Measurements from ENCODE around the gene PBX4. TPM values are rescaled to one million over a fixed set of nuclear protein-coding genes. Genes with fewer than 3 reads are reported as not detected.

The PBX4 gene
- total and polyA plus RNA-seq, 7 donors: 0.49 to 6.1 (median 1.9) TPM; not detected in 3

DNA sequence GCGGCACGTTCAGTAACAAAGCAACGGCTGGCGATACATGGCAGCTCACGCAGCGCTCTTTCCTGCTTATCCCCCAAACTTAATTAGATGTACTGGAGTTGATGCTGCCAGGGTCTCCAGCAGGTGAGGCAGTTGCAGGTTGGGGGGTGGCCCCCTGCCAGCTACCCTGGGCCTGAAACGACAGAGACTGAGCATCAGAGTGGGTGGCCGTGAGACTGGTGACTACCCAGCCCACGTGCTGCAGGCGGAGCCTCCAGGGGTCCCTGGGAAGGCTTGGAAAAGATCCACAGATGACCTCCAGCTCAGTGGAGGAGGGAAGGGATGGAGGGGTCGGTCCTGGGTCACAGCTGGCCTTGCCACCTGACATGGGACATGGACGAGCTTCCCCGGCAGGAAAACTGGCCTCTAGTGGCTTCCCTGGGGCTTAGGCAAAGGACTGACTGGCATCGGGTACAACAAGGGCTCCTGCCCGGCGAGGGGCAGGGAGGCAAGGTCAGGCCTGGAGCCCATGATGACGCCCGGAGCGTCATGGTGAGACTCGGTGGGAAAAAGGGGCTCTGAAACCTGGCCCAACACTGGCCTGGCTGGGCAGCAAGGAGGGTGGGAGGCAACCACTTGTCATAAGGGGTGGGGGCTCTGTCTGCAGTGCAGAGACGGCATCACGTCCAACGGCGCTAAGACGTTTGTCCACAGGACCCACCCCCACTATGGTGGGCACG is 56.4 kb downstream of the PBX4 start:
- no peak overlapping the region for H3K27ac ChIP-seq

DNA sequence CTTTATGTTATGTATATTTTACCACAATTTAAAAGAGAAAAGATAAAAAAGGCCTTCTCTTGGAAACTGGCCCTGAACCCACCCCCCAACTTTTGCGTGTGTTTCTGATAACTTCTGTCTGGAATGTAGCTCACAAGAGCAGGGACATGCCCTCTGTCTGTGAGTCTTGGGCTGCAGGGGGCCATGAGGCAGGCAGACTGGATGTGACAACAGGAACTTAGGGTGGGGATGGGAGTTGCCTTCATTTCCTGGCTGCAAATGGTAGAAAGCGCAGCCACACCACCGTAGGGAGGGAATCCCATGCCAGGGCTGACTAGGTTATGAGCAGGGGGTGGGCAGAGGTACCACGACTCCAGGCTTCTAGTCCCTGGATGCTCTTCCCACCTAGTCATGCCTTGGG is 58.6 kb downstream of the PBX4 start:
- 65 to 90% methylated on average over 4 of the region's 4 CpGs for WGBS, 2 donors

More for the DNA sequence above, 56.4 kb downstream of the PBX4 start:
- Histone ChIP-seq H3K4me1 (no peaks in the 10 kb centered on the region), H3K4me3 (no peak overlapping the region), H3K27me3 (no peaks in the 10 kb centered on the region), H3K36me3 (no peaks in the 10 kb centered on the region), H3K9me3 (no peaks in the 10 kb centered on the region)
- TF ChIP-seq POLR2A (IDR thresholded peaks at IDR 0.05) (no peak), EP300 (IDR thresholded peaks at IDR 0.05) (no peak), POLR2AphosphoS5 (IDR thresholded peaks at IDR 0.05) (no peak)
- TF ChIP-seq, protein P1, sequence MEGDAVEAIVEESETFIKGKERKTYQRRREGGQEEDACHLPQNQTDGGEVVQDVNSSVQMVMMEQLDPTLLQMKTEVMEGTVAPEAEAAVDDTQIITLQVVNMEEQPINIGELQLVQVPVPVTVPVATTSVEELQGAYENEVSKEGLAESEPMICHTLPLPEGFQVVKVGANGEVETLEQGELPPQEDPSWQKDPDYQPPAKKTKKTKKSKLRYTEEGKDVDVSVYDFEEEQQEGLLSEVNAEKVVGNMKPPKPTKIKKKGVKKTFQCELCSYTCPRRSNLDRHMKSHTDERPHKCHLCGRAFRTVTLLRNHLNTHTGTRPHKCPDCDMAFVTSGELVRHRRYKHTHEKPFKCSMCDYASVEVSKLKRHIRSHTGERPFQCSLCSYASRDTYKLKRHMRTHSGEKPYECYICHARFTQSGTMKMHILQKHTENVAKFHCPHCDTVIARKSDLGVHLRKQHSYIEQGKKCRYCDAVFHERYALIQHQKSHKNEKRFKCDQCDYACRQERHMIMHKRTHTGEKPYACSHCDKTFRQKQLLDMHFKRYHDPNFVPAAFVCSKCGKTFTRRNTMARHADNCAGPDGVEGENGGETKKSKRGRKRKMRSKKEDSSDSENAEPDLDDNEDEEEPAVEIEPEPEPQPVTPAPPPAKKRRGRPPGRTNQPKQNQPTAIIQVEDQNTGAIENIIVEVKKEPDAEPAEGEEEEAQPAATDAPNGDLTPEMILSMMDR (IDR thresholded peaks at IDR 0.05): no peak
- intact Hi-C loops (cut with DNase I): no loop called here
- WGBS, 2 donors: 89 to 93% methylated on average over 26 of the region's 26 CpGs
- DNase-seq: no peak

DNA sequence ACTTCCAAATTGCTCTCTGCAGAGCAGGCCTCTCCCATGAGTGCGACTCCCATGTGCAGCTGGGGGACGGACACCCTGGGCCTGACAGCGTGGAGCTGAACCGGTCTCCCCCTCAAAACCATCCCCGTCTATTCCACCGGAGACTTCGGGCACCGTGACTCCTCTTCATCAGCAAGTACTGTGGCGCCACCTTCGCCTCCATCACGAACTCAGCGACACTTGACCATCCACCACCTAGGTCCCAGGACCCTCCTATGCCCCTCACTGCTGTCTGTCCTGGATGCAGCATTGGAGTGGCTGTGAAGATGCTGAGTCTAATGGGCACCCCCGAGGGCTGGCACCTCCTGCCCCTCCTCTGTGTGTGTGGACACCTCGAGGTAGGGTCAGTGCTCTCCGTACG is 59.9 kb downstream of the PBX4 start:
- Histone ChIP-seq H3K27me3 (no peaks in the 10 kb centered on the region), H3K4me1 (no peaks in the 10 kb centered on the region), H3K36me3 (no peaks in the 10 kb centered on the region), H3K9me3 (no peaks in the 10 kb centered on the region), H3K4me3 (no peak overlapping the region), H3K27ac (no peak overlapping the region)
- TF ChIP-seq POLR2AphosphoS5 (IDR thresholded peaks at IDR 0.05): no peak
- TF ChIP-seq EP300 (IDR thresholded peaks at IDR 0.05): no peak
- TF ChIP-seq, protein P1 (IDR thresholded peaks at IDR 0.05): no peak
- no peak for TF ChIP-seq POLR2A (IDR thresholded peaks at IDR 0.05)
- intact Hi-C loops (cut with DNase I): no loop called here
- 95% methylated on average over 16 of the region's 16 CpGs for WGBS, 2 donors
- DNase-seq: no peak

More for the DNA sequence above, 58.6 kb downstream of the PBX4 start:
- no peak for TF ChIP-seq POLR2AphosphoS5 (IDR thresholded peaks at IDR 0.05)
- TF ChIP-seq POLR2A (IDR thresholded peaks at IDR 0.05): no peak
- no peak for TF ChIP-seq EP300 (IDR thresholded peaks at IDR 0.05)
- TF ChIP-seq, protein P1 (IDR thresholded peaks at IDR 0.05): no peak
- Histone ChIP-seq H3K9me3 (no peaks in the 10 kb centered on the region), H3K4me3 (no peak overlapping the region), H3K27me3 (no peaks in the 10 kb centered on the region), H3K4me1 (no peaks in the 10 kb centered on the region), H3K27ac (no peak overlapping the region), H3K36me3 (no peaks in the 10 kb centered on the region)
- DNase-seq: no peak
- intact Hi-C loops (cut with DNase I): no loop called here

DNA sequence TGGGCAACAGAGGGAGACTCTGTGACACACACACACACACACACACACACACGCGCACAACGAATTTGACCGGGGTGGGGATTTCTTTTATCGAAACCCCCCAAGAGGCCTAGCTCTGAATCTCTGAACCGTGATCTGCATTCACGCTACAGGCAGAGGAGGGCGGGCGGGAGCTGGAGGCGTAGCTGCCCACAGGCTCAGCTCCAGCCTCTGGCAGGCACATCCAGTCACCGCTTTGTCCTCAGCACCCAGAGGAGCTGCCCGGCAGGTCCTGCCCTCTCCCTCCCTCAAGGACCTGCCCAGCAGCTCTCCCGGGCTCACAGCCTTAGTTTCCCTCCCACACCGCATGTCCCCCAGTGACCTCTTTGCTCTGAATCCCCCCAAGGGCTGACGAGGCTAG is 60.4 kb downstream of the PBX4 start:
- intact Hi-C loops (cut with DNase I): no loop called here

More for the DNA sequence above, 60.4 kb downstream of the PBX4 start:
- H3K27ac ChIP-seq: no peak overlapping the region
- WGBS, 2 donors: 80 to 84% methylated on average over 15 of the region's 15 CpGs
- H3K4me1 ChIP-seq: no peaks in the 10 kb centered on the region
- no peaks in the 10 kb centered on the region for H3K9me3 ChIP-seq
- no peaks in the 10 kb centered on the region for H3K27me3 ChIP-seq
- no peak overlapping the region for H3K4me3 ChIP-seq
- H3K36me3 ChIP-seq: no peaks in the 10 kb centered on the region
- TF ChIP-seq EP300 (IDR thresholded peaks at IDR 0.05) (no peak), POLR2AphosphoS5 (IDR thresholded peaks at IDR 0.05) (no peak), POLR2A (IDR thresholded peaks at IDR 0.05) (no peak)
- TF ChIP-seq, protein P1 (IDR thresholded peaks at IDR 0.05): no peak
- DNase-seq: no peak
